Peyer's patch (tissue), 4 donors: Measurements from ENCODE around the gene ADGRF1. TPM values are rescaled to one million over a fixed set of nuclear protein-coding genes. Genes with fewer than 3 reads are reported as not detected.

Source experiments
- DNase-seq, 3 donors: peaks; one replicate each; pipeline ENCODE4 v3.0.0-alpha.2; 2017 to 2019
- H3K27ac ChIP-seq, 4 donors: fragments of 200-600 bp; sonication (generic); one replicate each; pipeline ENCODE4 v1.5.1; 2016 to 2019
- H3K27me3 ChIP-seq, 2 donors: fragments of 200-600 bp; sonication (generic); one replicate each; pipeline ENCODE4 v1.5.1; 2019
- H3K36me3 ChIP-seq, 3 donors: fragments of 200-600 bp; sonication (generic); one replicate each; pipeline ENCODE4 v1.5.1; 2016 to 2019
- H3K4me1 ChIP-seq, 4 donors: fragments of 200-600 bp; sonication (generic); one replicate each; pipeline ENCODE4 v1.5.1; 2016 to 2019
- H3K4me3 ChIP-seq, 4 donors: fragments of 200-600 bp; sonication (generic); 1 replicate in 3 of 4; 2 replicates in 1 of 4; pipeline ENCODE4 v1.5.1; 2016 to 2019; ENCODE audit warnings: mild to moderate bottlenecking in 1 of 4
- H3K9me3 ChIP-seq, 4 donors: fragments of 200-600 bp; sonication (generic); one replicate each; pipeline ENCODE4 v1.5.1; 2016 to 2019; ENCODE audit warnings: mild to moderate bottlenecking in 1 of 4
- POLR2A ChIP-seq, 2 donors: fragments of 450-650 bp; IDR thresholded peaks; one replicate each; pipeline ENCODE4 v1.5.1; 2017; ENCODE audit warnings: antibody characterized with exemption in 2 of 2, mild to moderate bottlenecking in 2 of 2, moderate library complexity in 2 of 2
- total RNA-seq, 4 donors: library from RNA; depleted of rRNA; stranded (reverse); fragments of >200 nt; gene quantifications; one replicate each; pipeline ENCODE4 v1.1.0, GENCODE V29; 2016
- TF ChIP-seq, protein P1 (sequence below), 6 experiments: fragments of 450-650 bp in 4 of 6; fragments of 200-600 bp in 2 of 6; sonication (generic) in 1 of 6; IDR thresholded peaks; one replicate each; pipeline ENCODE4 v1.5.1; 2017 to 2019; ENCODE audit warnings: antibody characterized with exemption in 6 of 6, mild to moderate bottlenecking in 3 of 6, moderate library complexity in 1 of 6

Gene ADGRF1
- total RNA-seq, 4 donors from 2014 or later = 7.4 to 22.6 (median 13.5) TPM; not detected in 1

DNA sequence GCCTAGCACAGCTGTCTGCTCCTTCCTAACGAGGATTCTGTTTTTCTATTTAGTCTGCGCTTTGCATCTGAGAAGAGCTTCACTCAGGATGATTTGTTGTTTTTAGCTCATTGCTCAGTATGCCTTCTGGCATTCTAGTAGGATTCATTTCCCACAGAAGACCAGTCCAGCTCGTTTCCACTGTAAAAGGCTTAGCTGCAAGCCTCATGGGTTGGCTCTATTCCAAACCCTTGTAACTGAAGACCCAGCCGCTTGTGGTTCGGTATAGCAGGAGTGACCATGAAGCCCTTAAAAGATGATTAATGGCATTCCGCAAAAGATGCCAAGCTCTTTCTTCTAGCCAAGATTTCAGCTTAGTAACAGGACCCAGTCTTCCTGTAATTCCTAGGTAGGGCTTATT, 7.2 kb downstream of the ADGRF1 start:
- H3K9me3 ChIP-seq = no peaks in the 10 kb centered on the region
- TF ChIP-seq POLR2A (IDR thresholded peaks at IDR 0.05) = no peak
- TF ChIP-seq, protein P1, sequence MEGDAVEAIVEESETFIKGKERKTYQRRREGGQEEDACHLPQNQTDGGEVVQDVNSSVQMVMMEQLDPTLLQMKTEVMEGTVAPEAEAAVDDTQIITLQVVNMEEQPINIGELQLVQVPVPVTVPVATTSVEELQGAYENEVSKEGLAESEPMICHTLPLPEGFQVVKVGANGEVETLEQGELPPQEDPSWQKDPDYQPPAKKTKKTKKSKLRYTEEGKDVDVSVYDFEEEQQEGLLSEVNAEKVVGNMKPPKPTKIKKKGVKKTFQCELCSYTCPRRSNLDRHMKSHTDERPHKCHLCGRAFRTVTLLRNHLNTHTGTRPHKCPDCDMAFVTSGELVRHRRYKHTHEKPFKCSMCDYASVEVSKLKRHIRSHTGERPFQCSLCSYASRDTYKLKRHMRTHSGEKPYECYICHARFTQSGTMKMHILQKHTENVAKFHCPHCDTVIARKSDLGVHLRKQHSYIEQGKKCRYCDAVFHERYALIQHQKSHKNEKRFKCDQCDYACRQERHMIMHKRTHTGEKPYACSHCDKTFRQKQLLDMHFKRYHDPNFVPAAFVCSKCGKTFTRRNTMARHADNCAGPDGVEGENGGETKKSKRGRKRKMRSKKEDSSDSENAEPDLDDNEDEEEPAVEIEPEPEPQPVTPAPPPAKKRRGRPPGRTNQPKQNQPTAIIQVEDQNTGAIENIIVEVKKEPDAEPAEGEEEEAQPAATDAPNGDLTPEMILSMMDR (IDR thresholded peaks at IDR 0.05) = no peak
- no peak for DNase-seq
- H3K4me1 ChIP-seq = no peaks in the 10 kb centered on the region
- no peak overlapping the region for H3K27ac ChIP-seq
- H3K27me3 ChIP-seq = no peaks in the 10 kb centered on the region
- H3K4me3 ChIP-seq = no peak overlapping the region
- no peaks in the 10 kb centered on the region for H3K36me3 ChIP-seq

DNA sequence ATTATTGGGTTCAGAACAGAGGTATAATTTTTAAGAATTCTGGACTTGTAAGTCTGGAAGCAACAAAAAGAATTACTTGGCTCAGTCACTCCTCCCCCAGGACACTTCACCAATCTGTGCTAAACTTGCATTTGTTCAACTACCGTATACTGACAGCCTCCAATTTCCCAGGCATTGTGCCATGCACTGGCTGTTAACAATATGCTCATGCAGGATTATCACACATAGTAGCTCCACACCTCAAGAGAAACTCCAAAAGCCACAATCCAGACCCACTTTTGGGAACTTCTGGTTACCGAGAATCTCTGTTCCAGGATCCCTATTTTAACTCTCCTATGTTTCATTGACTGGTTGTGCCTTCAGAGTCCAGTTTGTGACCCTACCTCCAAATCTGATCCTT, 7.7 kb downstream of the ADGRF1 start:
- TF ChIP-seq POLR2A (IDR thresholded peaks at IDR 0.05) = no peak
- TF ChIP-seq, protein P1 (IDR thresholded peaks at IDR 0.05) = no peak
- no peak overlapping the region for H3K27ac ChIP-seq
- no peak for DNase-seq
- H3K9me3 ChIP-seq = no peaks in the 10 kb centered on the region
- no peaks in the 10 kb centered on the region for H3K4me1 ChIP-seq
- H3K4me3 ChIP-seq = no peak overlapping the region
- no peaks in the 10 kb centered on the region for H3K27me3 ChIP-seq
- H3K36me3 ChIP-seq = no peaks in the 10 kb centered on the region

DNA sequence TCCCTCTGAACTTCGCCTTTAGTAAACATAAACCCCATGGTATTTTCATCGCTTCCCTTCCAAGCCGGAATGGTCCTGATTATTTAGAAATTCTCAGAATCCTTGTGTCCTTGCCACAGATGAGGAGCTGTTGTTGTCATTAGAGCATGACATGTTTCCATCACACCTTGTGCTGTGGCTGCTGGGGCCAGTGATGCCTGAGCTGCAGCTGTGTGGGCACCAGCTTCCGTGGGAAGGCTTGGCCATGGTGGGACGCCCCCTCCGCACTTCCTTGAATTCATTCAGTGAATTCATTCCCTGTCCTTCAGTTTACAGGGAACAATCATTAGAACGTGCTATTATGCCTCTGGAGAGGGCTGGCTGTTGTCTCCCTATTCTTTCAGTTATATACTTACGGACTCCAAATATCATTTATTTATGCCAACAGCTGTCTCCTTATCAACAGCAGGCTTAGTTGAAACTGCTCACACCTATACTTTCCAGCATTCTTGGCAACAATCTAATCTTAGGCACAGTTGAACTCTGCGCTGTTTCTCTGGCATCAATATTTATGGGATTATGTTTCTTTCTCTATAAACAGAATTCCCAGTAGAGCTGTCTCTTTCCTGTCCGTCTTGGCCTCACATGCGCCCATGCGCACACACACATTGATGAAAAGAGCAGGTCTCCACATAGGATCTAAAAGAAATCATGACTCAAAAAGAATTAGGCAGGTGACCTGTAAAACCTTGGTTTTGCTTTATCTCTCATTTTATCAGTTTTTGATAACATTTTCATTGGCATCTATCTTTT, 9.0 kb downstream of the ADGRF1 start:
- TF ChIP-seq, protein P1 (IDR thresholded peaks at IDR 0.05) = no peak
- no peak for TF ChIP-seq POLR2A (IDR thresholded peaks at IDR 0.05)
- Histone ChIP-seq H3K27me3 (no peaks in the 10 kb centered on the region), H3K4me1 (no peaks in the 10 kb centered on the region), H3K4me3 (no peak overlapping the region), H3K36me3 (no peaks in the 10 kb centered on the region), H3K27ac (no peak overlapping the region), H3K9me3 (no peaks in the 10 kb centered on the region)
- no peak for DNase-seq

DNA sequence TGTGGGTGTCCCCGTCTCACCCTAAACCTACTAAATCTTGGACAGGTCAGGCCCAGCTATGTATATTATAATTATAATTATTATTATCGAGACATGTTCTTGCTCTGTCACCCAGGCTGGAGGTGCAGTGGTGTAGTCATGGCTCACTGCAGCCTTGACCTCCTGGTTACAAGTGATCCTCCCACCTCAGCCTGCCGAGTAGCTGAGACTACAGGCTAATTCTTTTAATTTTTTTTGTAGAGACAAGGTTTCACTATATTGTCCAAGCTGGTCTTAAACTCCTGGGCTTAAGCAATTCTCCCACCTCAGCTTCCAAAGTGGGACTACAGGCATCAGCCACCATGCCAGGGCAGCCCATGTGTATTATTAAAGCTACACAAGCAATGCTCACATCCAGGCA, 10.5 kb downstream of the ADGRF1 start:
- Histone ChIP-seq H3K9me3 (no peaks in the 10 kb centered on the region), H3K36me3 (no peaks in the 10 kb centered on the region), H3K27ac (no peak overlapping the region), H3K4me3 (no peak overlapping the region), H3K4me1 (no peaks in the 10 kb centered on the region), H3K27me3 (no peaks in the 10 kb centered on the region)
- no peak for DNase-seq
- TF ChIP-seq, protein P1 (IDR thresholded peaks at IDR 0.05) = no peak
- no peak for TF ChIP-seq POLR2A (IDR thresholded peaks at IDR 0.05)

DNA sequence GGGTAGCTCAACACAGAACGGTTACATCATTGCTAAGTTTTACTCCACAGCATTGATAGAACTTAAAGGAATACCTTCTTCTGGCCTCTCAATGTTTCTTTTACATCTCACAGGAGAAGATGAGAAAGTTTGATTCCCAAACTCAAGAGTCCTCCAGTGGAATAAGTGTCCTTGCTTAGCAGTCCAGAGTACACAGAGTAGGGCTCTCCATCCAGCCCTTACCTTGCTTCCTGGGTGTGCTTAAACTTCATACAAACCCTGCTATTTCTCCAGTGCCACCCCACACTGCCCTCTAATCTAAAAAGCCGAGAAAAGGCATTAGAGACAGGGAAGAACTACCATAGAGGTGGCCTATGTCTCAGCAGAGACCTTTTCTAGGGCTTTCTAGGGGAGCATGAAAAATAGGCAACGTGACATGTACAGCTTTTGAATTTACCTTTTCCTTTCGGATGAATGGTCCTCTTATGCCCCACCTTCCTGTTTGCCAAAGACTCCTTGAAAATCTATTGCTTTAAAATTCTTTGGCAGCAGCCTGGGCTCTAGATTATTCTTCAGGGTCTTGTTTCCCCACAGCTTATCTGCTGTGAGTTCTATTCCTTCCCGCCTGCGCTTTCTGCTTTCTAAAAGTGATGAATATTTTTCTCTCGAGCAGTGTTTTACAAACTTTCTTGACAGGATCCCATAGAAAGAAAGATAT, 12.1 kb downstream of the ADGRF1 start:
- no peak overlapping the region for H3K27ac ChIP-seq
- TF ChIP-seq, protein P1 (IDR thresholded peaks at IDR 0.05) = no peak
- TF ChIP-seq POLR2A (IDR thresholded peaks at IDR 0.05) = no peak
- no peaks in the 10 kb centered on the region for H3K9me3 ChIP-seq
- no peaks in the 10 kb centered on the region for H3K27me3 ChIP-seq
- no peak for DNase-seq
- H3K36me3 ChIP-seq = no peaks in the 10 kb centered on the region
- H3K4me1 ChIP-seq = no peaks in the 10 kb centered on the region
- H3K4me3 ChIP-seq = no peak overlapping the region
